Endothelial cell of coronary artery (primary cell): ENCODE results near the gene ZNF385A. TPM values are rescaled to one million over a fixed set of nuclear protein-coding genes. Genes with fewer than 3 reads are reported as not detected.

Source experiments
- total RNA-seq: library from RNA; depleted of rRNA; stranded (reverse); fragments of >200 nt; gene quantifications from 2 replicates; pipeline ENCODE4 v1.2.3, GENCODE V29; 2014

ZNF385A gene, protein sequence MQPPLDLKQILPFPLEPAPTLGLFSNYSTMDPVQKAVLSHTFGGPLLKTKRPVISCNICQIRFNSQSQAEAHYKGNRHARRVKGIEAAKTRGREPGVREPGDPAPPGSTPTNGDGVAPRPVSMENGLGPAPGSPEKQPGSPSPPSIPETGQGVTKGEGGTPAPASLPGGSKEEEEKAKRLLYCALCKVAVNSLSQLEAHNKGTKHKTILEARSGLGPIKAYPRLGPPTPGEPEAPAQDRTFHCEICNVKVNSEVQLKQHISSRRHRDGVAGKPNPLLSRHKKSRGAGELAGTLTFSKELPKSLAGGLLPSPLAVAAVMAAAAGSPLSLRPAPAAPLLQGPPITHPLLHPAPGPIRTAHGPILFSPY
- 0.45 and 1.1 TPM in 2 replicates for total RNA-seq

GRCh38 chr12:54384591-54385041 lies at the start of gene ZNF385A:
Gene ZNF385A, minus strand, starts transcription at chr12:54384733. Its CDS starts 219 bp downstream, at chr12:54384514.

GRCh38 chr12:54419088-54419887 lies 34.8 kb upstream of the ZNF385A start, which contains the start of gene ITGA5:
Gene ITGA5, minus strand, starts transcription at chr12:54419266. Its CDS starts 68 bp downstream, at chr12:54419198.

DNA sequence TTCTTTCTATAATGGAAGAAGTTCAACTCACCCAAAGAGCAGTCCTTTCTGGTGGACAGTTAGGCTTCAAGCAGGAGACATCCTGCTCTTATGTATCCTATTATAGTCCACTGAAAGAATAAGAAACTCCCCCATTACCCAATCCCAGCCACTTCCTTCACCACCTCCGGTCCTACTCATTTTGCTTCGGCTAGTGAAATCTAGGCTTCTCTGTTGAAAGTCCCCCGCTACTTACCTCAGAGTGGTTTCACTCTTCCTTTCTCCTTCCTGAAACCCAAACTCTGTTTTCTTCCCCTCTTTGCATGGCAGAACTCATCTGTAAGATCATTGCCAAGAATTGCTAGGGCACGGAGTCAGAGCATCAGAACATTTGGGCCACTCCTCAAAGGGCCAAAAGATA lies 20.1 kb downstream of the ZNF385A start, which contains the start of gene GPR84:
Gene GPR84, minus strand, starts transcription at position 74 of the 400 bp plus-strand sequence. CDS start 635 bp downstream, outside the sequence.

GRCh38 chr12:54324617-54325441 lies 59.7 kb downstream of the ZNF385A start, which contains the start of gene COPZ1:
Gene COPZ1, plus strand, starts transcription at chr12:54325131. Its CDS starts 33 bp downstream, at chr12:54325164.

Other genes with a start within 250 kb of the ZNF385A start
- gene SMUG1, start 195.7 kb downstream of the ZNF385A start, total RNA-seq: 14.6 and 18.2 TPM in 2 replicates
- 25.4 and 27.4 TPM in 2 replicates for gene CBX5, start 104.6 kb downstream of the ZNF385A start, total RNA-seq
- 570 and 594 TPM in 2 replicates for gene HNRNPA1, start 104.0 kb downstream of the ZNF385A start, total RNA-seq
- gene NFE2, start 83.7 kb downstream of the ZNF385A start, total RNA-seq: not detected in 2 replicates
- 94.7 and 96.9 TPM in 2 replicates for gene COPZ1, start 59.6 kb downstream of the ZNF385A start, total RNA-seq
- gene GPR84, start 20.2 kb downstream of the ZNF385A start, total RNA-seq: under 0.01 TPM in 1 of 2 replicates, not detected in the other
- 714 and 1,111 TPM in 2 replicates for gene ITGA5, start 34.5 kb upstream of the ZNF385A start, total RNA-seq
- 1.7 TPM in 1 of 2 replicates, not detected in the other for gene GTSF1, start 88.9 kb upstream of the ZNF385A start, total RNA-seq
- gene NCKAP1L, start 113.0 kb upstream of the ZNF385A start, total RNA-seq: under 0.01 and 0.27 TPM in 2 replicates
- gene PDE1B, start 164.9 kb upstream of the ZNF385A start, total RNA-seq: not detected in 2 replicates
- not detected in 2 replicates for gene PPP1R1A, start 203.9 kb upstream of the ZNF385A start, total RNA-seq